Stomach (tissue), 9 donors: Measurements from ENCODE around the gene L1CAM. TPM values are rescaled to one million over a fixed set of nuclear protein-coding genes. Genes with fewer than 3 reads are reported as not detected.
"Not testable (repeated sequence)": the region's sequence is repeated elsewhere in the genome, so short reads cannot be mapped to it uniquely, and the experiment has no call there.

Experiments
- DNase-seq, 2 donors: peaks; one replicate each; pipeline versions ENCODE4 v3.0.0 to v3.0.0-alpha.2; 2013 to 2019
- H3K27ac ChIP-seq, 5 donors: fragments of 200-600 bp in 4 of 5; sonication (generic) in 4 of 5; one replicate each; pipeline ENCODE4 v1.5.1; 2013 to 2019; ENCODE audit warnings: mild to moderate bottlenecking in 1 of 5, moderate library complexity in 1 of 5
- H3K27me3 ChIP-seq, 3 donors: fragments of 200-600 bp; sonication (generic); one replicate each; pipeline ENCODE4 v1.5.1; 2017 to 2019; ENCODE audit warnings: mixed run types in 1 of 3
- H3K36me3 ChIP-seq, 4 donors: fragments of 200-600 bp; sonication (generic); 1 replicate in 3 of 4; 2 replicates in 1 of 4; pipeline ENCODE4 v1.5.1; 2016 to 2019
- H3K4me1 ChIP-seq, 4 donors: fragments of 200-600 bp; sonication (generic); one replicate each; pipeline ENCODE4 v1.5.1; 2016 to 2019
- H3K4me3 ChIP-seq, 4 donors: fragments of 200-600 bp; sonication (generic) in 3 of 4; one replicate each; pipeline ENCODE4 v1.5.1; 2016 to 2019; ENCODE audit warnings: mild to moderate bottlenecking in 1 of 4
- H3K9me3 ChIP-seq, 4 donors: fragments of 200-600 bp; sonication (generic); one replicate each; pipeline ENCODE4 v1.5.1; 2016 to 2019
- CTCF ChIP-seq, 7 experiments: fragments of 450-650 bp in 4 of 7; fragments of 200-600 bp in 3 of 7; sonication (generic) in 3 of 7; IDR thresholded peaks; one replicate each; pipeline ENCODE4 v1.5.1; 2016 to 2019; ENCODE audit warnings: antibody characterized with exemption in 7 of 7, control low read depth in 2 of 7, mild to moderate bottlenecking in 1 of 7
- EP300 ChIP-seq: sonication (generic); formaldehyde crosslinking; IDR thresholded peaks from one replicate; pipeline ENCODE4 v1.6.1; 2017; ENCODE audit warnings: antibody characterized with exemption
- POLR2A ChIP-seq, 4 donors: fragments of 450-650 bp; IDR thresholded peaks; one replicate each; pipeline ENCODE4 v1.6.1; 2016; ENCODE audit warnings: antibody characterized with exemption in 4 of 4, control low read depth in 2 of 4, mild to moderate bottlenecking in 1 of 4, moderate library complexity in 1 of 4
- POLR2AphosphoS5 ChIP-seq, 3 donors: sonication (generic); formaldehyde crosslinking; IDR thresholded peaks; one replicate each; pipeline ENCODE4 v1.6.1; 2016; ENCODE audit warnings: antibody characterized with exemption in 3 of 3
- WGBS, 5 donors: extraction: QIAGEN DNeasy Blood & Tissue Kit in 3 of 5; methylation state at CpG; one replicate each; pipeline versions ENCODE4 v1.1.5 to v1.1.7; 2013 to 2018; 5-methylcytosine and 5-hydroxymethylcytosine counted together
- intact Hi-C: fragments of 100-400 bp; cut with DNase I; formaldehyde crosslinking; loops from one replicate; pipeline ENCODE4 v1.15.1; 2023; ENCODE audit warnings: low total_unique reads
- polyA plus RNA-seq, 3 donors: library from polyadenylated mRNA; stranded (reverse); fragments of 200-250 nt; gene quantifications; one replicate each; pipeline ENCODE4 v1.2.3, GENCODE V29; 2013
- total RNA-seq, 5 donors: library from RNA; depleted of rRNA; stranded (reverse); fragments of >200 nt; gene quantifications; one replicate each; pipeline versions ENCODE4 v1.1.0 to v1.2.3, GENCODE V29; 2014 to 2016
- donor health status: healthy with polysubstance abuse.
- donor health status: Bipolar disorder and iron deficiency.
- donor health status: healthy.

L1CAM gene
- total and polyA plus RNA-seq, 8 donors = under 0.01 to 19.1 (median 2.7) TPM

- peaks cover 4 to 34% (median 8%) of the 10 kb centered on the region in 3 donors for H3K27me3 ChIP-seq
- H3K27ac ChIP-seq = peak overlapping the region in 1 of 5 donors; percentile 51
- intact Hi-C loops = no loop called here
- peak overlapping the region; percentile 42 to 51 (median 45) for H3K4me3 ChIP-seq
- no peak for TF ChIP-seq POLR2A (IDR thresholded peaks at IDR 0.05)
- TF ChIP-seq POLR2AphosphoS5 (IDR thresholded peaks at IDR 0.05) = no peak
- no peak for TF ChIP-seq EP300
- no peak for TF ChIP-seq CTCF (IDR thresholded peaks at IDR 0.05)
- peak; percentile 49 to 75 for DNase-seq
- H3K4me1 ChIP-seq = peaks cover 0 to 14% (median 12%) of the 10 kb centered on the region in 4 donors
- no peaks in the 10 kb centered on the region for H3K36me3 ChIP-seq
- H3K9me3 ChIP-seq = peaks cover 0 to 7% (median 0%) of the 10 kb centered on the region in 4 donors
- 6 to 27% (median 23%) methylated on average over 7 to 63 of the region's 67 CpGs for WGBS, 5 donors
These were observed 67.2 kb downstream of the L1CAM start for GRCh38 chrX:153818571-153819383.

GRCh38 chrX:153818064-153818463, 67.9 kb downstream of the L1CAM start:
- H3K27ac ChIP-seq, H3K36me3 ChIP-seq, DNase-seq, H3K9me3 ChIP-seq, H3K4me3 ChIP-seq, intact Hi-C loops: not testable (repeated sequence)
- Histone ChIP-seq H3K4me1 (peaks cover 0 to 14% (median 12%) of the 10 kb centered on the region in 4 donors), H3K27me3 (peaks cover 4 to 29% (median 8%) of the 10 kb centered on the region in 3 donors)
- WGBS, 5 donors = 86 to 92% (median 88%) methylated on average over 9 of the region's 9 CpGs

- peaks cover 0 to 14% (median 12%) of the 10 kb centered on the region in 4 donors for H3K4me1 ChIP-seq
- DNase-seq = no peak
- H3K27ac ChIP-seq = no peak overlapping the region
- intact Hi-C loops = no loop called here
- no peak for TF ChIP-seq POLR2AphosphoS5 (IDR thresholded peaks at IDR 0.05)
- no peak for TF ChIP-seq EP300
- TF ChIP-seq POLR2A (IDR thresholded peaks at IDR 0.05) = no peak
- TF ChIP-seq CTCF (IDR thresholded peaks at IDR 0.05) = no peak
- 66 to 83% (median 72%) methylated on average over 24 to 25 of the region's 25 CpGs for WGBS, 5 donors
- no peak overlapping the region for H3K4me3 ChIP-seq
- H3K36me3 ChIP-seq = no peaks in the 10 kb centered on the region
- peaks cover 0 to 11% (median 3%) of the 10 kb centered on the region in 4 donors for H3K9me3 ChIP-seq
- peaks cover 4 to 32% (median 8%) of the 10 kb centered on the region in 3 donors for H3K27me3 ChIP-seq
These were observed 68.9 kb downstream of the L1CAM start for GRCh38 chrX:153816831-153817690.

GRCh38 chrX:153814591-153815315, 71.2 kb downstream of the L1CAM start:
- peaks cover 4 to 23% (median 8%) of the 10 kb centered on the region in 3 donors for H3K27me3 ChIP-seq
- 68 to 74% (median 72%) methylated on average over 19 of the region's 19 CpGs for WGBS, 5 donors
- DNase-seq = no peak

More at GRCh38 chrX:153814591-153815315, 71.2 kb downstream of the L1CAM start:
- Histone ChIP-seq H3K36me3 (no peaks in the 10 kb centered on the region), H3K27ac (no peak overlapping the region), H3K9me3 (peaks cover 0 to 20% (median 3%) of the 10 kb centered on the region in 4 donors), H3K4me1 (peaks cover 0 to 14% (median 12%) of the 10 kb centered on the region in 4 donors), H3K4me3 (no peak overlapping the region)
- TF ChIP-seq POLR2A (IDR thresholded peaks at IDR 0.05) (no peak), CTCF (IDR thresholded peaks at IDR 0.05) (no peak), POLR2AphosphoS5 (IDR thresholded peaks at IDR 0.05) (no peak), EP300 (no peak)
- intact Hi-C loops = no loop called here
